GM12891 (cell line): ENCODE measurements around the gene NMNAT3.

Experiments
- DNase-seq: peaks from one replicate; pipeline ENCODE4 v3.0.0; 2011; ENCODE audit warnings: low spot score; ENCODE audit not compliant: insufficient read length
- FAIRE-seq: peaks from 2 replicates; lab custom pipeline; 2011; peaks lifted over from hg19 to GRCh38; lab: Jason Lieb, UNC
- PAX5 ChIP-seq: IDR thresholded peaks from 2 replicates; pipeline ENCODE4 v1.6.1; 2011; ENCODE audit warnings: low read length, moderate library complexity, mild to moderate bottlenecking; ENCODE audit not compliant: insufficient read depth, severe bottlenecking
- POLR2A ChIP-seq: IDR thresholded peaks from 2 replicates; pipeline ENCODE4 v1.6.1; 2011; ENCODE audit warnings: low read depth, low read length, control low read depth
- POLR2AphosphoS5 ChIP-seq: IDR thresholded peaks from 2 replicates; pipeline ENCODE4 v1.6.1; 2011; ENCODE audit warnings: low read depth, low read length, control low read depth
- POU2F2 ChIP-seq: IDR thresholded peaks from 2 replicates; pipeline ENCODE4 v1.6.1; 2011; ENCODE audit warnings: low read depth, mild to moderate bottlenecking, control low read depth, low read length, moderate library complexity
- SPI1 ChIP-seq: IDR thresholded peaks from 2 replicates; pipeline ENCODE4 v1.6.1; 2011; ENCODE audit warnings: low read depth, low read length, control low read depth
- TAF1 ChIP-seq: IDR thresholded peaks from 2 replicates; pipeline ENCODE4 v1.6.1; 2011; ENCODE audit warnings: low read depth, low read length, control low read depth

NMNAT3 gene

GRCh38 chr3:139664958-139665357 lies 12.8 kb downstream of the NMNAT3 start:
- DNase-seq (no peak), FAIRE-seq (no peak)
- no peak for TF ChIP-seq SPI1
- TF ChIP-seq PAX5 = no peak
- no peak for TF ChIP-seq POLR2A
- TF ChIP-seq TAF1 = no peak
- TF ChIP-seq POU2F2 = no peak
- no peak for TF ChIP-seq POLR2AphosphoS5

GRCh38 chr3:139660269-139660668 lies 17.5 kb downstream of the NMNAT3 start:
- no peak for TF ChIP-seq TAF1
- TF ChIP-seq POU2F2 = no peak
- no peak for TF ChIP-seq SPI1
- no peak for TF ChIP-seq PAX5
- TF ChIP-seq POLR2AphosphoS5 = no peak
- TF ChIP-seq POLR2A = no peak
- DNase-seq (no peak), FAIRE-seq (no peak)

- TF ChIP-seq PAX5 (no peak), SPI1 (no peak), TAF1 (no peak), POU2F2 (no peak), POLR2A (no peak), POLR2AphosphoS5 (no peak)
- FAIRE-seq (no peak), DNase-seq (no peak)
These were observed 18.3 kb downstream of the NMNAT3 start for GRCh38 chr3:139659511-139659910.

- DNase-seq (no peak), FAIRE-seq (no peak)
- TF ChIP-seq POLR2A (no peak), PAX5 (no peak), SPI1 (no peak), POLR2AphosphoS5 (no peak), TAF1 (no peak), POU2F2 (no peak)
These were observed 19.8 kb downstream of the NMNAT3 start for GRCh38 chr3:139657936-139658335.

- DNase-seq (no peak), FAIRE-seq (no peak)
- TF ChIP-seq PAX5 = no peak
- TF ChIP-seq POLR2AphosphoS5 = no peak
- TF ChIP-seq POU2F2 = no peak
- no peak for TF ChIP-seq SPI1
- no peak for TF ChIP-seq POLR2A
- no peak for TF ChIP-seq TAF1
These were observed 20.3 kb downstream of the NMNAT3 start for GRCh38 chr3:139657434-139657833.

- FAIRE-seq (no peak), DNase-seq (no peak)
- TF ChIP-seq PAX5 (no peak), TAF1 (no peak), POLR2A (no peak), POLR2AphosphoS5 (no peak), POU2F2 (no peak), SPI1 (no peak)
These were observed 21.7 kb downstream of the NMNAT3 start for GRCh38 chr3:139655909-139656595.

GRCh38 chr3:139654637-139655365 lies 23.0 kb downstream of the NMNAT3 start:
- TF ChIP-seq TAF1 = no peak
- no peak for TF ChIP-seq POU2F2
- TF ChIP-seq SPI1 = no peak
- TF ChIP-seq POLR2A = no peak
- TF ChIP-seq POLR2AphosphoS5 = no peak
- no peak for TF ChIP-seq PAX5
- FAIRE-seq = no peak
- DNase-seq = no peak

GRCh38 chr3:139653582-139653981 lies 24.2 kb downstream of the NMNAT3 start:
- no peak for TF ChIP-seq TAF1
- no peak for TF ChIP-seq PAX5
- no peak for TF ChIP-seq POLR2AphosphoS5
- TF ChIP-seq SPI1 = no peak
- no peak for TF ChIP-seq POLR2A
- no peak for TF ChIP-seq POU2F2
- FAIRE-seq (no peak), DNase-seq (no peak)

GRCh38 chr3:139652561-139652960 lies 25.2 kb downstream of the NMNAT3 start:
- TF ChIP-seq POLR2A (no peak), PAX5 (no peak), POU2F2 (no peak)
- DNase-seq (no peak), FAIRE-seq (no peak)
